ENCODE measurements around the gene P2RY6. TPM values are rescaled to one million over a fixed set of nuclear protein-coding genes. Genes with fewer than 3 reads are reported as not detected.

P2RY6 gene
- total and polyA plus RNA-seq, 12 donors: 0.33 to 5.9 (median 3.9) TPM

DNA sequence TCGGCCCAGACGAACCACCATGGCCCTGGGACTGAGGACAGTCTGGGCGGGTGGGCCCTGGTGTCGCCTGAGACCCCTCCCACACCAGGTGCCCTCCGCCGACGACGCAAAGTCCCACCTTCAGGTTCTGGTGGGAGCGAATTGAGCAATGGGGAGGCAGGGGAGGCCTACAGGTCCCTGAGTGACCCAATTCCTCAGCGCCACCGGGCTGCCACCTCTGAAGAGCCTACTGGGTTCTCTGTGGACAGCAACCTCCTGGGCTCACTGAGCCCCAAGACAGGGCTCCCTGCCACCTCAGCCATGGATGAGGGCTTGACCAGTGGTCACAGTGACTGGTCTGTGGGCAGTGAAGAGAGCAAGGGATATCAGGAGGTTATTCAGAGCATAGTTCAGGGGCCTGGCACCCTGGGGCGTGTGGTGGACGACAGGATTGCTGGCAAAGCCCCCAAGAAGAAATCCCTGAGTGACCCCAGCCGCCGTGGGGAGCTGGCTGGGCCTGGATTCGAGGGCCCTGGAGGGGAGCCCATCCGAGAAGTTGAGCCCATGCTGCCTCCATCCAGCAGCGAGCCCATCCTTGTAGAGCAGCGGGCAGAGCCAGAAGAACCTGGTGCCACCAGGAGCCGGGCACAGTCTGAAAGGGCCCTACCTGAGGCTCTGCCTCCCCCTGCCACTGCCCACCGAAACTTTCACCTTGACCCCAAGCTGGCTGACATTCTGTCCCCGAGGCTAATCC is 38.7 kb downstream of the P2RY6 start:
- intact Hi-C loops (cut with DNase I): no loop called here
- DNase-seq: no peak
- no peaks in the 10 kb centered on the region for H3K27me3 ChIP-seq
- no peak for TF ChIP-seq POLR2A (IDR thresholded peaks at IDR 0.05)
- TF ChIP-seq CTCF (IDR thresholded peaks at IDR 0.05): no peak
- WGBS, 4 donors: 67 to 75% (median 74%) methylated on average over 13 to 22 of the region's 22 CpGs
- peak overlapping the region in 1 of 4 donors; percentile 71 for H3K4me3 ChIP-seq
- H3K4me1 ChIP-seq (replicated peaks in 1 of 2): peaks cover 9 to 11% of the 10 kb centered on the region in 2 donors
- no peaks in the 10 kb centered on the region for H3K36me3 ChIP-seq (replicated peaks in 1 of 2)
- peak overlapping the region in 2 of 5 donors; percentile 83 to 89 for H3K27ac ChIP-seq
- H3K9me3 ChIP-seq (replicated peaks in 1 of 3): no peaks in the 10 kb centered on the region

GRCh38 chr11:73311394-73311869 is 39.3 kb downstream of the P2RY6 start:
- H3K4me3 ChIP-seq: peak overlapping the region in 1 of 4 donors; percentile 71
- H3K27ac ChIP-seq: peak overlapping the region in 2 of 5 donors; percentile 30 to 89
- no peaks in the 10 kb centered on the region for H3K27me3 ChIP-seq
- H3K4me1 ChIP-seq (replicated peaks in 1 of 2): peaks cover 9 to 11% of the 10 kb centered on the region in 2 donors
- H3K9me3 ChIP-seq (replicated peaks in 1 of 3): no peaks in the 10 kb centered on the region
- 66 to 85% (median 73%) methylated on average over 14 to 18 of the region's 18 CpGs for WGBS, 4 donors
- no peak for TF ChIP-seq CTCF (IDR thresholded peaks at IDR 0.05)
- TF ChIP-seq POLR2A (IDR thresholded peaks at IDR 0.05): no peak
- no peak for DNase-seq
- intact Hi-C loops (cut with DNase I): no loop called here
- no peaks in the 10 kb centered on the region for H3K36me3 ChIP-seq (replicated peaks in 1 of 2)

DNA sequence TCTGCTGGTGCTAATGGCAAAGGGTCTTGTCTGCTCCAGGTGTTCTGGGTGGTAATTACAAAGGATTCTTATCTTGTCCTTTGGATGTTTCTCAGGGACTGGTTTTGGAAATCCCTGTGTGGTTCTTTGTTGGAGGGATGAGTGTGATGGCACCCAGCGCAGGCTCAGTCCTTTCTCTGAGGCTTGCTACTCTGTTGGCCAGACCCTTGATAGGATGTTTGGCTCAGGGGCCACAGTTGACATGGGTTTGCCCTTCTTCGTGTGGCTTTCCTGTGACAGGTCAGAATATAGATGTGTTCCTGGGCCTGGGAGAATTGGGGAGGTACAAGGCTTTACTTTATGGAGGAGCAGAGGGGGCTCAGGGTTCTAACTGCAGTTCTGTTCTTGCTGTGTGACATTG is 39.9 kb downstream of the P2RY6 start:
- intact Hi-C loops (cut with DNase I): no loop called here
- Histone ChIP-seq H3K9me3 (replicated peaks in 1 of 3) (no peaks in the 10 kb centered on the region), H3K27ac (peak overlapping the region in 1 of 5 donors; percentile 69), H3K36me3 (replicated peaks in 1 of 2) (no peaks in the 10 kb centered on the region), H3K4me3 (peak overlapping the region in 1 of 4 donors; percentile 71), H3K27me3 (no peaks in the 10 kb centered on the region), H3K4me1 (replicated peaks in 1 of 2) (peaks cover 5 to 8% of the 10 kb centered on the region in 2 donors)
- DNase-seq: no peak
- 45 to 69% (median 63%) methylated on average over 2 of the region's 2 CpGs; no CpG with 5 or more reads in 1 of the 4 donors for WGBS, 4 donors
- no peak for TF ChIP-seq POLR2A (IDR thresholded peaks at IDR 0.05)
- TF ChIP-seq CTCF (IDR thresholded peaks at IDR 0.05): no peak

- Histone ChIP-seq H3K9me3 (replicated peaks in 1 of 3) (no peaks in the 10 kb centered on the region), H3K27me3 (no peaks in the 10 kb centered on the region), H3K36me3 (replicated peaks in 1 of 2) (no peaks in the 10 kb centered on the region), H3K27ac (peak overlapping the region in 2 of 5 donors; percentile 38 to 69), H3K4me3 (peak overlapping the region in 1 of 4 donors; percentile 71), H3K4me1 (replicated peaks in 1 of 2) (peaks cover 4 to 8% of the 10 kb centered on the region in 2 donors)
- no peak for TF ChIP-seq CTCF (IDR thresholded peaks at IDR 0.05)
- TF ChIP-seq POLR2A (IDR thresholded peaks at IDR 0.05): no peak
- 57 to 79% (median 65%) methylated on average over 6 of the region's 6 CpGs for WGBS, 4 donors
- intact Hi-C loops (cut with DNase I): no loop called here
- no peak for DNase-seq
These were observed 40.8 kb downstream of the P2RY6 start for GRCh38 chr11:73312851-73313327.
